ENCODE data around the gene MACROD1.

GRCh38 chr11:63996512-63996911 is 169.4 kb downstream of the MACROD1 start:
- TF ChIP-seq, protein P1, sequence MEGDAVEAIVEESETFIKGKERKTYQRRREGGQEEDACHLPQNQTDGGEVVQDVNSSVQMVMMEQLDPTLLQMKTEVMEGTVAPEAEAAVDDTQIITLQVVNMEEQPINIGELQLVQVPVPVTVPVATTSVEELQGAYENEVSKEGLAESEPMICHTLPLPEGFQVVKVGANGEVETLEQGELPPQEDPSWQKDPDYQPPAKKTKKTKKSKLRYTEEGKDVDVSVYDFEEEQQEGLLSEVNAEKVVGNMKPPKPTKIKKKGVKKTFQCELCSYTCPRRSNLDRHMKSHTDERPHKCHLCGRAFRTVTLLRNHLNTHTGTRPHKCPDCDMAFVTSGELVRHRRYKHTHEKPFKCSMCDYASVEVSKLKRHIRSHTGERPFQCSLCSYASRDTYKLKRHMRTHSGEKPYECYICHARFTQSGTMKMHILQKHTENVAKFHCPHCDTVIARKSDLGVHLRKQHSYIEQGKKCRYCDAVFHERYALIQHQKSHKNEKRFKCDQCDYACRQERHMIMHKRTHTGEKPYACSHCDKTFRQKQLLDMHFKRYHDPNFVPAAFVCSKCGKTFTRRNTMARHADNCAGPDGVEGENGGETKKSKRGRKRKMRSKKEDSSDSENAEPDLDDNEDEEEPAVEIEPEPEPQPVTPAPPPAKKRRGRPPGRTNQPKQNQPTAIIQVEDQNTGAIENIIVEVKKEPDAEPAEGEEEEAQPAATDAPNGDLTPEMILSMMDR (IDR thresholded peaks at IDR 0.05; ENCODE audit: insufficient read depth, low read length, poor library complexity, severe bottlenecking): no peak
- no peak for TF ChIP-seq EZH2phosphoT487 (conservative IDR thresholded peaks at IDR 0.05; ENCODE audit: low read length)
